Measurements from ENCODE around the gene TRAF4.
A peak's percentile ranks its signal among the peaks of the same experiment; 100 is the strongest.

Gene TRAF4

GRCh38 chr17:28747051-28747691 is 3.4 kb downstream of the TRAF4 start:
- DNase-seq (ENCODE audit: low read depth), result no peak
- no peak overlapping the region for H3K4me3 ChIP-seq (ENCODE audit: low read depth, low read length)
- TF ChIP-seq, protein P1, sequence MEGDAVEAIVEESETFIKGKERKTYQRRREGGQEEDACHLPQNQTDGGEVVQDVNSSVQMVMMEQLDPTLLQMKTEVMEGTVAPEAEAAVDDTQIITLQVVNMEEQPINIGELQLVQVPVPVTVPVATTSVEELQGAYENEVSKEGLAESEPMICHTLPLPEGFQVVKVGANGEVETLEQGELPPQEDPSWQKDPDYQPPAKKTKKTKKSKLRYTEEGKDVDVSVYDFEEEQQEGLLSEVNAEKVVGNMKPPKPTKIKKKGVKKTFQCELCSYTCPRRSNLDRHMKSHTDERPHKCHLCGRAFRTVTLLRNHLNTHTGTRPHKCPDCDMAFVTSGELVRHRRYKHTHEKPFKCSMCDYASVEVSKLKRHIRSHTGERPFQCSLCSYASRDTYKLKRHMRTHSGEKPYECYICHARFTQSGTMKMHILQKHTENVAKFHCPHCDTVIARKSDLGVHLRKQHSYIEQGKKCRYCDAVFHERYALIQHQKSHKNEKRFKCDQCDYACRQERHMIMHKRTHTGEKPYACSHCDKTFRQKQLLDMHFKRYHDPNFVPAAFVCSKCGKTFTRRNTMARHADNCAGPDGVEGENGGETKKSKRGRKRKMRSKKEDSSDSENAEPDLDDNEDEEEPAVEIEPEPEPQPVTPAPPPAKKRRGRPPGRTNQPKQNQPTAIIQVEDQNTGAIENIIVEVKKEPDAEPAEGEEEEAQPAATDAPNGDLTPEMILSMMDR (conservative IDR thresholded peaks at IDR 0.05; ENCODE audit: low read depth, low read length), result no peak

- no peak for DNase-seq (ENCODE audit: low read depth)
- no peak overlapping the region for H3K4me3 ChIP-seq (ENCODE audit: low read depth, low read length)
- TF ChIP-seq, protein P1 (conservative IDR thresholded peaks at IDR 0.05; ENCODE audit: low read depth, low read length), result no peak
Observed at GRCh38 chr17:28747801-28748750, 4.3 kb downstream of the TRAF4 start.

DNA sequence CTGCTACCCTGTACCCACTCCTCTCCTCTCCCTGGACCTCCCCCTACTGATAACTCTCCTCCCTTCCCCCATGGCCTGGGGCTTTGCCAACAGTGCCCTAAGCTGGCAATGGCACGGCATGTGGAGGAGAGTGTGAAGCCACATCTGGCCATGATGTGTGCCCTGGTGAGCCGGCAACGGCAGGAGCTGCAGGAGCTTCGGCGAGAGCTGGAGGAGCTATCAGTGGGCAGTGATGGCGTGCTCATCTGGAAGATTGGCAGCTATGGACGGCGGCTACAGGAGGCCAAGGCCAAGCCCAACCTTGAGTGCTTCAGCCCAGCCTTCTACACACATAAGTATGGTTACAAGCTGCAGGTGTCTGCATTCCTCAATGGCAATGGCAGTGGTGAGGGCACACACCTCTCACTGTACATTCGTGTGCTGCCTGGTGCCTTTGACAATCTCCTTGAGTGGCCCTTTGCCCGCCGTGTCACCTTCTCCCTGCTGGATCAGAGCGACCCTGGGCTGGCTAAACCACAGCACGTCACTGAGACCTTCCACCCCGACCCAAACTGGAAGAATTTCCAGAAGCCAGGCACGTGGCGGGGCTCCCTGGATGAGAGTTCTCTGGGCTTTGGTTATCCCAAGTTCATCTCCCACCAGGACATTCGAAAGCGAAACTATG is 5.2 kb downstream of the TRAF4 start:
- TF ChIP-seq, protein P1 (conservative IDR thresholded peaks at IDR 0.05; ENCODE audit: low read depth, low read length), result no peak
- no peak overlapping the region for H3K4me3 ChIP-seq (ENCODE audit: low read depth, low read length)
- peak; percentile 46 for DNase-seq (ENCODE audit: low read depth)

- no peak overlapping the region for H3K4me3 ChIP-seq (ENCODE audit: low read depth, low read length)
- no peak for DNase-seq (ENCODE audit: low read depth)
- TF ChIP-seq, protein P1 (conservative IDR thresholded peaks at IDR 0.05; ENCODE audit: low read depth, low read length), result no peak
Observed at GRCh38 chr17:28749516-28750177, 5.8 kb downstream of the TRAF4 start.

DNA sequence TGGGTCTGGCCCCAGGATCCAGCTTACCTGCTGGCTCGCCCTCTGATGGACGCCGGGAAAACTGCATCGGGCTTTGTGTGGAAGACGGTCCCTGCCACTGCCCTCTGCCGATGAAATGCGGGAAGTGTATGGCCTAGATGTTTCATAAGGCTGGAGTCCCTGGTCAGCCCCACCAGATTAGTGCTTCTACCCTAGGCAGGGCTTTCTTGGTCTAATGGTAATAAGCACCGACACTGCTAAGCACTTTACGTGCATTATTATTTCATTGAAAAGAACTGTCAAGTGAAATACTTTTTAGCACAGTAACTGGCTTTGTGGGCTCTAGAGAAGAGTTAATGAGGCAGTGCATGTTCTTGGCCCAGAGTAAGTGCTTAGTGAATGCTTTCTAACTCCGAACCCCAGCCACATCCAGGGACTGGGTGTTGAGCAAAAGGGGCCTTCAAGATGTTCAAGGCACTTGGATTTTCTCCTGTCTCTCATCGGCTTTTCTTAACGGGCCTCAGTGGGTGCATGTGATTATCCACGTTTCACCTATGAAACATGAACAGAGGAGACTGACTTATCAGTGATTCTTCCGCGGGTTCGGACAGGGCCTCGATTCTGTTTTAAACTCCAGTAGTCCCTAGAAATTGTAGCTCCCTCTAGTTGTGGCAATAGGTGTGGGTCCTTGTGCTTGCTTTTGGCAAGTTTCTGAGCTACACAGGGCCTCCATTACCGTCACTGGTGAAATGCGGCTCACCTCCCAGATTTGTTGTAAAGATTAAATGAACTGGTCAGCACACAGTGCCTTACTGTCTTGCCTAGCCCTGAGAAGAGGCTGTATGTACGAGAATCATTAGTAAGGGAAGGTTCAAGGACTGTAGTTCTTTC is 6.6 kb downstream of the TRAF4 start:
- peak; percentile 96 for DNase-seq (ENCODE audit: low read depth)
- H3K4me3 ChIP-seq (ENCODE audit: low read depth, low read length), result no peak overlapping the region
- TF ChIP-seq, protein P1 (conservative IDR thresholded peaks at IDR 0.05; ENCODE audit: low read depth, low read length), result peak; percentile 100
